Measurements from ENCODE around the gene ARHGEF9. TPM values are rescaled to one million over a fixed set of nuclear protein-coding genes. Genes with fewer than 3 reads are reported as not detected.
"Not testable (repeated sequence)": the region's sequence is repeated elsewhere in the genome, so short reads cannot be mapped to it uniquely, and the experiment has no call there.

Gene ARHGEF9
- total RNA-seq, 1 donor from 2014 or later, result 56.4 TPM

GRCh38 chrX:63810746-63811145 lies 25.7 kb upstream of the ARHGEF9 start:
- no peak for TF ChIP-seq CTCF (IDR thresholded peaks at IDR 0.05)
- H3K36me3 Mint-ChIP-seq (ENCODE audit: low read depth), result no peaks in the 10 kb centered on the region
- H3K4me1 Mint-ChIP-seq (ENCODE audit: low read depth), result no peaks in the 10 kb centered on the region
- no peak overlapping the region for H3K27ac Mint-ChIP-seq (ENCODE audit: unreplicated experiment)
- H3K27me3 Mint-ChIP-seq (ENCODE audit: low read depth), result no peaks in the 10 kb centered on the region
- H3K9me3 Mint-ChIP-seq (ENCODE audit: low read depth), result no peaks in the 10 kb centered on the region
- H3K4me3 Mint-ChIP-seq (ENCODE audit: unreplicated experiment), result no peak overlapping the region
- DNase-seq (ENCODE audit: low spot score), result no peak

- Mint-ChIP-seq H3K4me1 (ENCODE audit: low read depth) (no peaks in the 10 kb centered on the region), H3K4me3 (ENCODE audit: unreplicated experiment) (no peak overlapping the region), H3K9me3 (ENCODE audit: low read depth) (peaks cover 4% of the 10 kb centered on the region), H3K36me3 (ENCODE audit: low read depth) (no peaks in the 10 kb centered on the region), H3K27me3 (ENCODE audit: low read depth) (no peaks in the 10 kb centered on the region), H3K27ac (ENCODE audit: unreplicated experiment) (no peak overlapping the region)
- no peak for DNase-seq (ENCODE audit: low spot score)
- TF ChIP-seq CTCF (IDR thresholded peaks at IDR 0.05), result no peak
These were observed 24.2 kb upstream of the ARHGEF9 start for GRCh38 chrX:63809173-63809572.

- not testable (repeated sequence) for DNase-seq (ENCODE audit: low spot score); H3K4me3 Mint-ChIP-seq (ENCODE audit: unreplicated experiment); H3K27ac Mint-ChIP-seq (ENCODE audit: unreplicated experiment); H3K36me3 Mint-ChIP-seq (ENCODE audit: low read depth); H3K27me3 Mint-ChIP-seq (ENCODE audit: low read depth); H3K4me1 Mint-ChIP-seq (ENCODE audit: low read depth)
- H3K9me3 Mint-ChIP-seq (ENCODE audit: low read depth), result peaks cover 14% of the 10 kb centered on the region
These were observed 10.4 kb upstream of the ARHGEF9 start for GRCh38 chrX:63795406-63795805.

GRCh38 chrX:63785708-63786040 lies 660 bp upstream of the ARHGEF9 start:
- H3K36me3 Mint-ChIP-seq (ENCODE audit: low read depth), result no peaks in the 10 kb centered on the region
- H3K9me3 Mint-ChIP-seq (ENCODE audit: low read depth), result peaks cover 9% of the 10 kb centered on the region
- no peak for DNase-seq (ENCODE audit: low spot score)
- no peak overlapping the region for H3K27ac Mint-ChIP-seq (ENCODE audit: unreplicated experiment)
- peak overlapping the region; percentile 70 for H3K4me3 Mint-ChIP-seq (ENCODE audit: unreplicated experiment)
- H3K27me3 Mint-ChIP-seq (ENCODE audit: low read depth), result no peaks in the 10 kb centered on the region
- TF ChIP-seq CTCF (IDR thresholded peaks at IDR 0.05), result no peak
- peaks cover 10% of the 10 kb centered on the region for H3K4me1 Mint-ChIP-seq (ENCODE audit: low read depth)

GRCh38 chrX:63784346-63784901 lies 590 bp downstream of the ARHGEF9 start:
- Mint-ChIP-seq H3K36me3 (ENCODE audit: low read depth) (no peaks in the 10 kb centered on the region), H3K4me1 (ENCODE audit: low read depth) (peaks cover 10% of the 10 kb centered on the region), H3K9me3 (ENCODE audit: low read depth) (peaks cover 13% of the 10 kb centered on the region), H3K27ac (ENCODE audit: unreplicated experiment) (peak overlapping the region; percentile 68), H3K4me3 (ENCODE audit: unreplicated experiment) (peak overlapping the region; percentile 70), H3K27me3 (ENCODE audit: low read depth) (no peaks in the 10 kb centered on the region)
- DNase-seq (ENCODE audit: low spot score), result no peak
- TF ChIP-seq CTCF (IDR thresholded peaks at IDR 0.05), result no peak

GRCh38 chrX:63782515-63782914 lies 2.5 kb downstream of the ARHGEF9 start:
- Mint-ChIP-seq H3K27ac (ENCODE audit: unreplicated experiment) (no peak overlapping the region), H3K36me3 (ENCODE audit: low read depth) (peaks cover 2% of the 10 kb centered on the region), H3K4me3 (ENCODE audit: unreplicated experiment) (no peak overlapping the region), H3K27me3 (ENCODE audit: low read depth) (no peaks in the 10 kb centered on the region), H3K4me1 (ENCODE audit: low read depth) (peaks cover 10% of the 10 kb centered on the region), H3K9me3 (ENCODE audit: low read depth) (peaks cover 23% of the 10 kb centered on the region)
- TF ChIP-seq CTCF (IDR thresholded peaks at IDR 0.05), result no peak
- no peak for DNase-seq (ENCODE audit: low spot score)

Data from chondrocyte (in vitro differentiated cells).